GM19239 (cell line): ENCODE results near the gene NUBPL.
"Not testable (repeated sequence)": the region's sequence is repeated elsewhere in the genome, so short reads cannot be mapped to it uniquely, and the experiment has no call there.

Experiments
- DNase-seq: peaks from one replicate; pipeline ENCODE4 v3.0.0; 2011; ENCODE audit warnings: low spot score; ENCODE audit not compliant: insufficient read length
- FAIRE-seq: peaks from 2 replicates; lab custom pipeline; 2011; peaks lifted over from hg19 to GRCh38; lab: Jason Lieb, UNC

NUBPL gene

GRCh38 chr14:31660728-31661127 lies 99.5 kb downstream of the NUBPL start:
- FAIRE-seq: no peak

GRCh38 chr14:31668348-31668747 lies 107.1 kb downstream of the NUBPL start:
- DNase-seq (no peak), FAIRE-seq (no peak)

More at GRCh38 chr14:31660728-31661127, 99.5 kb downstream of the NUBPL start:
- no peak for DNase-seq

GRCh38 chr14:31672709-31673108 lies 111.5 kb downstream of the NUBPL start:
- no peak for FAIRE-seq

GRCh38 chr14:31677052-31677451 lies 115.8 kb downstream of the NUBPL start:
- FAIRE-seq (no peak), DNase-seq (no peak)

More at GRCh38 chr14:31672709-31673108, 111.5 kb downstream of the NUBPL start:
- no peak for DNase-seq

- DNase-seq: no peak
- no peak for FAIRE-seq
Observed at GRCh38 chr14:31677630-31678029, 116.4 kb downstream of the NUBPL start.

GRCh38 chr14:31678421-31679249 lies 117.4 kb downstream of the NUBPL start:
- no peak for FAIRE-seq
- no peak for DNase-seq

- FAIRE-seq: no peak
- no peak for DNase-seq
Observed at GRCh38 chr14:31682768-31683167, 121.6 kb downstream of the NUBPL start.

GRCh38 chr14:31687726-31688125 lies 126.5 kb downstream of the NUBPL start:
- no peak for FAIRE-seq
- DNase-seq: no peak

- no peak for FAIRE-seq
- DNase-seq: no peak
Observed at GRCh38 chr14:31690056-31690455, 128.9 kb downstream of the NUBPL start.

- no peak for FAIRE-seq
- no peak for DNase-seq
Observed at GRCh38 chr14:31692376-31692781, 131.2 kb downstream of the NUBPL start.

GRCh38 chr14:31696378-31696777 lies 135.2 kb downstream of the NUBPL start:
- DNase-seq: no peak

GRCh38 chr14:31699809-31700208 lies 138.6 kb downstream of the NUBPL start:
- no peak for DNase-seq
- FAIRE-seq: no peak

More at GRCh38 chr14:31696378-31696777, 135.2 kb downstream of the NUBPL start:
- peak; percentile 52 for FAIRE-seq

- FAIRE-seq (no peak), DNase-seq (no peak)
Observed at GRCh38 chr14:31700282-31701074, 139.3 kb downstream of the NUBPL start.

GRCh38 chr14:31702130-31702529 lies 140.9 kb downstream of the NUBPL start:
- no peak for FAIRE-seq
- DNase-seq: no peak

- DNase-seq (no peak), FAIRE-seq (no peak)
Observed at GRCh38 chr14:31703056-31703455, 141.9 kb downstream of the NUBPL start.

- DNase-seq (no peak), FAIRE-seq (no peak)
Observed at GRCh38 chr14:31705731-31706130, 144.5 kb downstream of the NUBPL start.

GRCh38 chr14:31708661-31709060 lies 147.5 kb downstream of the NUBPL start:
- not testable (repeated sequence) for DNase-seq, FAIRE-seq

GRCh38 chr14:31712244-31713127 lies 151.3 kb downstream of the NUBPL start:
- FAIRE-seq (no peak), DNase-seq (no peak)

- no peak for DNase-seq
- FAIRE-seq: no peak
Observed at GRCh38 chr14:31716208-31716607, 155.0 kb downstream of the NUBPL start.
